ENCODE measurements around the gene CREB5. TPM values are rescaled to one million over a fixed set of nuclear protein-coding genes. Genes with fewer than 3 reads are reported as not detected.

Gene CREB5
- total RNA-seq, 2 experiments from 2014 or later, result 1.2 to 1.5 TPM

- CTCF ChIA-PET, result no interaction called here
- no peaks in the 10 kb centered on the region for H3K9me3 Mint-ChIP-seq
- no peak overlapping the region for H3K4me3 Mint-ChIP-seq
- TF ChIP-seq CTCF (IDR thresholded peaks at IDR 0.05), result no peak
- DNase-seq (no peak), ATAC-seq (no peak)
- H3K27me3 Mint-ChIP-seq, result no peaks in the 10 kb centered on the region
- H3K27ac Mint-ChIP-seq, result no peak overlapping the region
- intact Hi-C loops (cut with micrococcal nuclease), result no loop called here
- POLR2A ChIA-PET, result interaction anchor here (0.6 kb wide), 1 partner anchor 767 kb away, joined by 3 read pairs; no protein-coding TSS in a partner anchor
- no peaks in the 10 kb centered on the region for H3K4me1 Mint-ChIP-seq (ENCODE audit: low read depth)
- H3K36me3 Mint-ChIP-seq (ENCODE audit: low read depth), result no peaks in the 10 kb centered on the region
Observed at GRCh38 chr7:28811701-28812430, 399.5 kb downstream of the CREB5 start.

GRCh38 chr7:28812616-28813015 is 400.3 kb downstream of the CREB5 start:
- ChIA-PET CTCF (no interaction called here), POLR2A (no interaction called here)
- no peaks in the 10 kb centered on the region for H3K9me3 Mint-ChIP-seq
- H3K27me3 Mint-ChIP-seq, result no peaks in the 10 kb centered on the region
- no peaks in the 10 kb centered on the region for H3K36me3 Mint-ChIP-seq (ENCODE audit: low read depth)
- DNase-seq (no peak), ATAC-seq (no peak)
- no peak overlapping the region for H3K4me3 Mint-ChIP-seq
- no peaks in the 10 kb centered on the region for H3K4me1 Mint-ChIP-seq (ENCODE audit: low read depth)
- TF ChIP-seq CTCF (IDR thresholded peaks at IDR 0.05), result no peak
- H3K27ac Mint-ChIP-seq, result no peak overlapping the region
- intact Hi-C loops (cut with micrococcal nuclease), result no loop called here

- Mint-ChIP-seq H3K27ac (no peak overlapping the region), H3K27me3 (no peaks in the 10 kb centered on the region), H3K4me1 (ENCODE audit: low read depth) (no peaks in the 10 kb centered on the region), H3K9me3 (no peaks in the 10 kb centered on the region), H3K36me3 (ENCODE audit: low read depth) (no peaks in the 10 kb centered on the region), H3K4me3 (no peak overlapping the region)
- DNase-seq (no peak), ATAC-seq (no peak)
- intact Hi-C loops (cut with micrococcal nuclease), result no loop called here
- ChIA-PET CTCF (interaction anchor here (1.1 kb wide), 1 partner anchor 18 kb away, joined by 3 read pairs; no protein-coding TSS in a partner anchor), POLR2A (no interaction called here)
- TF ChIP-seq CTCF (IDR thresholded peaks at IDR 0.05), result no peak
Observed at GRCh38 chr7:28813243-28813962, 401.1 kb downstream of the CREB5 start.

- Mint-ChIP-seq H3K27ac (no peak overlapping the region), H3K4me3 (no peak overlapping the region), H3K27me3 (peaks cover 2% of the 10 kb centered on the region), H3K36me3 (ENCODE audit: low read depth) (no peaks in the 10 kb centered on the region), H3K4me1 (ENCODE audit: low read depth) (no peaks in the 10 kb centered on the region), H3K9me3 (no peaks in the 10 kb centered on the region)
- intact Hi-C loops (cut with micrococcal nuclease), result no loop called here
- DNase-seq (no peak), ATAC-seq (no peak)
- TF ChIP-seq CTCF (IDR thresholded peaks at IDR 0.05), result no peak
- POLR2A ChIA-PET, result no interaction called here
- CTCF ChIA-PET, result no interaction called here
Observed at GRCh38 chr7:28815369-28815927, 403.1 kb downstream of the CREB5 start.

- TF ChIP-seq CTCF (IDR thresholded peaks at IDR 0.05), result no peak
- intact Hi-C loops (cut with micrococcal nuclease), result no loop called here
- POLR2A ChIA-PET, result no interaction called here
- Mint-ChIP-seq H3K36me3 (ENCODE audit: low read depth) (no peaks in the 10 kb centered on the region), H3K27me3 (peaks cover 2% of the 10 kb centered on the region), H3K4me3 (no peak overlapping the region), H3K4me1 (ENCODE audit: low read depth) (no peaks in the 10 kb centered on the region), H3K9me3 (no peaks in the 10 kb centered on the region), H3K27ac (no peak overlapping the region)
- DNase-seq, result no peak
- CTCF ChIA-PET, result no interaction called here
- no peak for ATAC-seq
Observed at GRCh38 chr7:28815928-28816373, 403.6 kb downstream of the CREB5 start.
